Stimulated activated naive CD8-positive, alpha-beta T cell treated with anti-CD3 and anti-CD28 coated beads, Interleukin-15, amount 100 ng/mL, for 72 hours (primary cell): ENCODE measurements around the gene MFSD2B.
"Not testable (repeated sequence)": the region's sequence is repeated elsewhere in the genome, so short reads cannot be mapped to it uniquely, and the experiment has no call there.

Experiments
- ATAC-seq: fragments of 150-1000 bp; cut with Tn5 transposase; 2 replicates; pipeline ENCODE4 v1.10.0; 2021; ENCODE audit warnings: mild to moderate bottlenecking, moderate library complexity
- DNase-seq, 2 donors: peaks; one replicate each; pipeline ENCODE4 v3.0.0; 2021 to 2022
- H3K27ac Mint-ChIP-seq, 2 donors: one replicate each; pipeline ENCODE4 v1.8.0; 2022; ENCODE audit warnings: mild to moderate bottlenecking in 2 of 2, mixed read lengths in 2 of 2, moderate library complexity in 2 of 2
- H3K27me3 Mint-ChIP-seq: one replicate; pipeline ENCODE4 v1.8.0; 2022; ENCODE audit warnings: mixed read lengths
- H3K4me1 Mint-ChIP-seq: one replicate; pipeline ENCODE4 v1.8.0; 2022; ENCODE audit warnings: mild to moderate bottlenecking, mixed read lengths
- H3K4me3 Mint-ChIP-seq, 2 donors: one replicate each; pipeline ENCODE4 v1.8.0; 2022; ENCODE audit warnings: mild to moderate bottlenecking in 2 of 2, mixed read lengths in 2 of 2, moderate library complexity in 1 of 2
- H3K9me3 Mint-ChIP-seq, 2 donors: one replicate each; pipeline ENCODE4 v1.8.0; 2022; ENCODE audit warnings: mixed read lengths in 2 of 2

MFSD2B gene

GRCh38 chr2:24009680-24010476 is at the start of gene MFSD2B:
MFSD2B (plus strand) TSS chr2:24010085; CDS start chr2:24010097, 12 bp downstream.
- H3K27me3 Mint-ChIP-seq, result peaks cover 54% of the 10 kb centered on the region
- ATAC-seq (peak; percentile 61), DNase-seq (no peak)
- no peaks in the 10 kb centered on the region for H3K9me3 Mint-ChIP-seq
- peak within 1 kb of the TSS; percentile 19 to 46 for H3K4me3 Mint-ChIP-seq
- H3K27ac Mint-ChIP-seq, result no peak within 1 kb of the TSS
- H3K4me1 Mint-ChIP-seq, result peaks cover 6% of the 10 kb centered on the region

- no peaks in the 10 kb centered on the region for H3K4me1 Mint-ChIP-seq
- H3K4me3 Mint-ChIP-seq, result no peak overlapping the region
- H3K27me3 Mint-ChIP-seq, result no peaks in the 10 kb centered on the region
- no peaks in the 10 kb centered on the region for H3K9me3 Mint-ChIP-seq
- no peak overlapping the region for H3K27ac Mint-ChIP-seq
- ATAC-seq (no peak), DNase-seq (no peak)
These were observed 42.0 kb upstream of the MFSD2B start for GRCh38 chr2:23967846-23968245.

- Mint-ChIP-seq H3K4me1 (no peaks in the 10 kb centered on the region), H3K4me3 (no peak overlapping the region), H3K27me3 (no peaks in the 10 kb centered on the region), H3K9me3 (no peaks in the 10 kb centered on the region), H3K27ac (no peak overlapping the region)
- DNase-seq (no peak), ATAC-seq (no peak)
These were observed 33.0 kb upstream of the MFSD2B start for GRCh38 chr2:23976883-23977282.

- Mint-ChIP-seq H3K4me3 (no peak overlapping the region), H3K9me3 (no peaks in the 10 kb centered on the region), H3K27me3 (no peaks in the 10 kb centered on the region), H3K4me1 (no peaks in the 10 kb centered on the region), H3K27ac (no peak overlapping the region)
- no peak for DNase-seq
- ATAC-seq, result peak; percentile 55
These were observed 21.5 kb upstream of the MFSD2B start for GRCh38 chr2:23988371-23988770.

GRCh38 chr2:23992931-23993330 is 17.0 kb upstream of the MFSD2B start:
- no peak for ATAC-seq
- no peak overlapping the region for H3K4me3 Mint-ChIP-seq
- H3K4me1 Mint-ChIP-seq, result no peaks in the 10 kb centered on the region
- H3K27ac Mint-ChIP-seq, result no peak overlapping the region
- H3K9me3 Mint-ChIP-seq, result no peaks in the 10 kb centered on the region
- no peaks in the 10 kb centered on the region for H3K27me3 Mint-ChIP-seq
- DNase-seq, result no peak

GRCh38 chr2:23993736-23994269 is 16.1 kb upstream of the MFSD2B start:
- no peaks in the 10 kb centered on the region for H3K27me3 Mint-ChIP-seq
- no peak for DNase-seq
- H3K4me3 Mint-ChIP-seq, result no peak overlapping the region

GRCh38 chr2:23994567-23994966 is 15.3 kb upstream of the MFSD2B start:
- ATAC-seq (no peak), DNase-seq (no peak)
- Mint-ChIP-seq H3K4me3 (no peak overlapping the region), H3K9me3 (no peaks in the 10 kb centered on the region), H3K27me3 (no peaks in the 10 kb centered on the region), H3K27ac (no peak overlapping the region), H3K4me1 (no peaks in the 10 kb centered on the region)

More at GRCh38 chr2:23993736-23994269, 16.1 kb upstream of the MFSD2B start:
- no peak overlapping the region for H3K27ac Mint-ChIP-seq
- H3K4me1 Mint-ChIP-seq, result no peaks in the 10 kb centered on the region
- ATAC-seq, result no peak
- no peaks in the 10 kb centered on the region for H3K9me3 Mint-ChIP-seq

- no peak overlapping the region for H3K4me3 Mint-ChIP-seq
- no peaks in the 10 kb centered on the region for H3K9me3 Mint-ChIP-seq
- peaks cover 46% of the 10 kb centered on the region for H3K27me3 Mint-ChIP-seq
- no peak for DNase-seq
- H3K27ac Mint-ChIP-seq, result no peak overlapping the region
- peaks cover 6% of the 10 kb centered on the region for H3K4me1 Mint-ChIP-seq
- no peak for ATAC-seq
These were observed 2.2 kb upstream of the MFSD2B start for GRCh38 chr2:24007693-24008092.

- peak overlapping the region in 1 of 2 donors; percentile 8 for H3K4me3 Mint-ChIP-seq
- ATAC-seq (no peak), DNase-seq (no peak)
- no peaks in the 10 kb centered on the region for H3K9me3 Mint-ChIP-seq
- H3K4me1 Mint-ChIP-seq, result peaks cover 6% of the 10 kb centered on the region
- H3K27me3 Mint-ChIP-seq, result peaks cover 54% of the 10 kb centered on the region
- H3K27ac Mint-ChIP-seq, result no peak overlapping the region
These were observed 1.1 kb upstream of the MFSD2B start for GRCh38 chr2:24008672-24009366.

GRCh38 chr2:24009367-24009679 is 562 bp upstream of the MFSD2B start:
- ATAC-seq, result no peak

GRCh38 chr2:24010477-24011249 is 778 bp downstream of the MFSD2B start:
- ATAC-seq, result peak; percentile 40
- no peak for DNase-seq
- peaks cover 54% of the 10 kb centered on the region for H3K27me3 Mint-ChIP-seq
- no peak overlapping the region for H3K27ac Mint-ChIP-seq
- H3K4me1 Mint-ChIP-seq, result peaks cover 6% of the 10 kb centered on the region
- peak overlapping the region in 1 of 2 donors; percentile 24 for H3K4me3 Mint-ChIP-seq
- H3K9me3 Mint-ChIP-seq, result no peaks in the 10 kb centered on the region

More at GRCh38 chr2:24009367-24009679, 562 bp upstream of the MFSD2B start:
- Mint-ChIP-seq H3K4me3 (peak overlapping the region in 1 of 2 donors; percentile 8), H3K27ac (no peak overlapping the region), H3K27me3 (peaks cover 54% of the 10 kb centered on the region), H3K9me3 (no peaks in the 10 kb centered on the region), H3K4me1 (peaks cover 6% of the 10 kb centered on the region)
- no peak for DNase-seq

GRCh38 chr2:24011250-24012104 is 1.6 kb downstream of the MFSD2B start:
- ATAC-seq, result no peak
- H3K27me3 Mint-ChIP-seq, result peaks cover 54% of the 10 kb centered on the region
- peaks cover 6% of the 10 kb centered on the region for H3K4me1 Mint-ChIP-seq
- no peak overlapping the region for H3K27ac Mint-ChIP-seq
- H3K4me3 Mint-ChIP-seq, result no peak overlapping the region
- H3K9me3 Mint-ChIP-seq, result no peaks in the 10 kb centered on the region
- no peak for DNase-seq

- ATAC-seq, result no peak
- H3K27ac Mint-ChIP-seq, result no peak overlapping the region
These were observed 2.8 kb downstream of the MFSD2B start for GRCh38 chr2:24012521-24013188.

GRCh38 chr2:24014902-24015301 is 5.0 kb downstream of the MFSD2B start:
- ATAC-seq, DNase-seq, H3K4me1 Mint-ChIP-seq, H3K9me3 Mint-ChIP-seq, H3K4me3 Mint-ChIP-seq, H3K27ac Mint-ChIP-seq: not testable (repeated sequence)
- peaks cover 36% of the 10 kb centered on the region for H3K27me3 Mint-ChIP-seq

More at GRCh38 chr2:24012521-24013188, 2.8 kb downstream of the MFSD2B start:
- Mint-ChIP-seq H3K4me3 (no peak overlapping the region), H3K4me1 (peaks cover 6% of the 10 kb centered on the region), H3K9me3 (no peaks in the 10 kb centered on the region), H3K27me3 (peaks cover 54% of the 10 kb centered on the region)
- no peak for DNase-seq
